Loucy (cell line): ENCODE measurements around the gene ALDH1A3.

Source experiments
- H2AFZ ChIP-seq: fragments of 200-600 bp; sonication (generic); 2 replicates; pipeline ENCODE4 v1.6.0; 2016; ENCODE audit warnings: antibody characterized with exemption, mild to moderate bottlenecking, low read length, moderate library complexity
- H3F3A ChIP-seq: fragments of 200-600 bp; 2 replicates; pipeline ENCODE4 v1.6.0; 2016; ENCODE audit warnings: antibody characterized with exemption, low read depth, mild to moderate bottlenecking
- H3K27me3 ChIP-seq: fragments of 200-600 bp; sonication (generic); 2 replicates; pipeline ENCODE4 v1.6.1; 2014; ENCODE audit warnings: low read length, mild to moderate bottlenecking; ENCODE audit not compliant: insufficient read depth, poor library complexity, severe bottlenecking
- H3K36me3 ChIP-seq: fragments of 200-600 bp; sonication (generic); 2 replicates; pipeline ENCODE4 v1.6.1; 2016; ENCODE audit warnings: low read length; ENCODE audit not compliant: insufficient read depth
- H3K4me1 ChIP-seq: fragments of 200-600 bp; sonication (generic); 2 replicates; pipeline ENCODE4 v1.5.1; 2014; ENCODE audit warnings: low read length, mild to moderate bottlenecking; ENCODE audit not compliant: insufficient read depth, poor library complexity, severe bottlenecking
- H3K4me2 ChIP-seq: fragments of 200-600 bp; sonication (generic); 2 replicates; pipeline ENCODE4 v1.6.0; 2014; ENCODE audit warnings: antibody characterized with exemption, low read length, low read depth, mild to moderate bottlenecking; ENCODE audit not compliant: poor library complexity, severe bottlenecking
- H3K4me3 ChIP-seq: fragments of 200-600 bp; sonication (generic); 2 replicates; pipeline ENCODE4 v1.5.1; 2014; ENCODE audit warnings: low read length, mild to moderate bottlenecking, mixed read lengths; ENCODE audit not compliant: poor library complexity, severe bottlenecking
- H3K79me2 ChIP-seq: fragments of 200-600 bp; sonication (generic); 2 replicates; pipeline ENCODE4 v1.6.1; 2014; ENCODE audit warnings: low read length; ENCODE audit not compliant: insufficient read depth
- H3K9ac ChIP-seq: fragments of 200-600 bp; sonication (generic); 2 replicates; pipeline ENCODE4 v1.6.0; 2014; ENCODE audit warnings: mild to moderate bottlenecking, low read depth, low read length, moderate library complexity; ENCODE audit not compliant: poor library complexity, severe bottlenecking
- H3K9me2 ChIP-seq: fragments of 200-600 bp; sonication (generic); replicated peaks from 2 replicates; pipeline ENCODE4 v1.6.1; 2016; ENCODE audit warnings: low read depth, low read length, mixed read lengths
- H3K9me3 ChIP-seq: fragments of 200-600 bp; sonication (generic); 2 replicates; pipeline ENCODE4 v1.6.1; 2014; ENCODE audit warnings: mild to moderate bottlenecking, antibody characterized with exemption, low read length, low read depth; ENCODE audit not compliant: insufficient read depth
- H4K20me1 ChIP-seq: fragments of 200-600 bp; sonication (generic); 2 replicates; pipeline ENCODE4 v1.6.0; 2014; ENCODE audit warnings: antibody characterized with exemption, low read length, mild to moderate bottlenecking; ENCODE audit not compliant: insufficient read depth, poor library complexity, severe bottlenecking
- CTCF ChIP-seq: fragments of 200-600 bp; sonication (generic); conservative IDR thresholded peaks from 2 replicates; pipeline ENCODE4 v1.5.1; 2014; ENCODE audit warnings: mild to moderate bottlenecking, antibody characterized with exemption, low read length
- EZH2phosphoT487 ChIP-seq: fragments of 200-600 bp; IDR thresholded peaks from 2 replicates; pipeline ENCODE4 v1.6.1; 2018; ENCODE audit warnings: antibody characterized with exemption, mild to moderate bottlenecking, moderate library complexity, borderline replicate concordance

The ALDH1A3 gene

GRCh38 chr15:100923902-100924301 is 44.3 kb downstream of the ALDH1A3 start:
- TF ChIP-seq CTCF (no peak), EZH2phosphoT487 (no peak)
- H3K4me2 ChIP-seq, result no peak overlapping the region

GRCh38 chr15:100924436-100924835 is 44.8 kb downstream of the ALDH1A3 start:
- Histone ChIP-seq H3K9ac (no peak overlapping the region), H3K4me3 (no peak overlapping the region), H3K79me2 (no peaks in the 10 kb centered on the region), H3F3A (no peaks in the 10 kb centered on the region), H3K9me3 (no peaks in the 10 kb centered on the region), H2AFZ (no peak overlapping the region), H4K20me1 (no peaks in the 10 kb centered on the region), H3K4me2 (no peak overlapping the region), H3K36me3 (no peaks in the 10 kb centered on the region), H3K4me1 (peaks cover 2% of the 10 kb centered on the region), H3K27me3 (no peaks in the 10 kb centered on the region), H3K9me2 (no peaks in the 10 kb centered on the region)
- TF ChIP-seq EZH2phosphoT487 (no peak), CTCF (no peak)

More at GRCh38 chr15:100923902-100924301, 44.3 kb downstream of the ALDH1A3 start:
- Histone ChIP-seq H3K9me3 (no peaks in the 10 kb centered on the region), H3K36me3 (no peaks in the 10 kb centered on the region), H2AFZ (no peak overlapping the region), H3K4me3 (no peak overlapping the region), H3K4me1 (no peaks in the 10 kb centered on the region), H3K9me2 (no peaks in the 10 kb centered on the region), H3K27me3 (no peaks in the 10 kb centered on the region), H3K79me2 (no peaks in the 10 kb centered on the region), H3K9ac (no peak overlapping the region), H3F3A (no peaks in the 10 kb centered on the region), H4K20me1 (no peaks in the 10 kb centered on the region)

- Histone ChIP-seq H4K20me1 (no peaks in the 10 kb centered on the region), H3K79me2 (no peaks in the 10 kb centered on the region), H3K36me3 (no peaks in the 10 kb centered on the region), H2AFZ (no peak overlapping the region), H3K4me3 (no peak overlapping the region), H3K4me1 (peaks cover 7% of the 10 kb centered on the region), H3K9me3 (no peaks in the 10 kb centered on the region), H3F3A (no peaks in the 10 kb centered on the region), H3K9me2 (no peaks in the 10 kb centered on the region), H3K27me3 (no peaks in the 10 kb centered on the region), H3K9ac (no peak overlapping the region), H3K4me2 (no peak overlapping the region)
- TF ChIP-seq EZH2phosphoT487 (no peak), CTCF (no peak)
These were observed 45.8 kb downstream of the ALDH1A3 start for GRCh38 chr15:100925480-100925879.
